ENCODE data around the gene C20orf204. TPM values are rescaled to one million over a fixed set of nuclear protein-coding genes. Genes with fewer than 3 reads are reported as not detected.
A peak's percentile ranks its signal among the peaks of the same experiment; 100 is the strongest.

C20orf204 gene
- total RNA-seq, 4 donors from 2014 or later, result 0.40 to 1.6 (median 0.58) TPM; not detected in 1

- no peaks in the 10 kb centered on the region for H3K9me3 ChIP-seq
- peak overlapping the region in 1 of 2 donors; percentile 78 for H3K4me3 ChIP-seq
- peak overlapping the region in 1 of 4 donors; percentile 21 for H3K27ac ChIP-seq
- no peaks in the 10 kb centered on the region for H3K27me3 ChIP-seq
- WGBS, 2 donors (ENCODE audit: low coverage in 1 of 2), result 80% methylated on average over 1 of the region's 7 CpGs; no CpG with 5 or more reads in 1 of the 2 donors
- peaks cover 0 to 33% (median 16%) of the 10 kb centered on the region in 3 donors for H3K4me1 ChIP-seq
- no peak for ATAC-seq
- peaks cover 0 to 31% of the 10 kb centered on the region in 2 donors for H3K36me3 ChIP-seq
- TF ChIP-seq POLR2AphosphoS5 (IDR thresholded peaks at IDR 0.05), result no peak
- TF ChIP-seq EP300 (IDR thresholded peaks at IDR 0.05), result no peak
- no peak for TF ChIP-seq POLR2A (IDR thresholded peaks at IDR 0.05)
- no peak for TF ChIP-seq CTCF (IDR thresholded peaks at IDR 0.05)
Observed at GRCh38 chr20:64077541-64077875, 41.5 kb downstream of the C20orf204 start.

GRCh38 chr20:64077876-64078551 is 42.0 kb downstream of the C20orf204 start:
- no peak for ATAC-seq
- peaks cover 0 to 38% (median 18%) of the 10 kb centered on the region in 3 donors for H3K4me1 ChIP-seq
- 60 to 66% methylated on average over 4 to 5 of the region's 15 CpGs for WGBS, 2 donors (ENCODE audit: low coverage in 1 of 2)
- TF ChIP-seq POLR2AphosphoS5 (IDR thresholded peaks at IDR 0.05) (no peak), CTCF (IDR thresholded peaks at IDR 0.05) (no peak), POLR2A (IDR thresholded peaks at IDR 0.05) (no peak), EP300 (IDR thresholded peaks at IDR 0.05) (no peak)
- peaks cover 4% of the 10 kb centered on the region for H3K27me3 ChIP-seq
- peak overlapping the region in 1 of 2 donors; percentile 78 for H3K4me3 ChIP-seq
- peaks cover 0 to 26% of the 10 kb centered on the region in 2 donors for H3K36me3 ChIP-seq
- peak overlapping the region in 1 of 4 donors; percentile 83 for H3K27ac ChIP-seq
- no peaks in the 10 kb centered on the region for H3K9me3 ChIP-seq

- Histone ChIP-seq H3K27ac (peak overlapping the region in 3 of 4 donors; percentile 77 to 83 (median 82)), H3K4me1 (peaks cover 0 to 47% (median 23%) of the 10 kb centered on the region in 3 donors), H3K36me3 (peaks cover 0 to 17% of the 10 kb centered on the region in 2 donors), H3K9me3 (no peaks in the 10 kb centered on the region), H3K27me3 (peaks cover 13% of the 10 kb centered on the region), H3K4me3 (peak overlapping the region; percentile 34 to 78)
- WGBS, 2 donors (ENCODE audit: low coverage in 1 of 2), result 12 to 20% methylated on average over 2 to 3 of the region's 4 CpGs
- ATAC-seq, result no peak
- TF ChIP-seq POLR2A (IDR thresholded peaks at IDR 0.05) (no peak), POLR2AphosphoS5 (IDR thresholded peaks at IDR 0.05) (no peak), CTCF (IDR thresholded peaks at IDR 0.05) (no peak), EP300 (IDR thresholded peaks at IDR 0.05) (no peak)
Observed at GRCh38 chr20:64078934-64079272, 42.9 kb downstream of the C20orf204 start.

- H3K27ac ChIP-seq, result peak within 1 kb of the TSS in 3 of 4 donors; percentile 77 to 83 (median 82)
- no CpG with 5 or more reads among the region's 73 CpGs for WGBS, 2 donors (ENCODE audit: low coverage in 1 of 2)
- peaks cover 0 to 52% (median 25%) of the 10 kb centered on the region in 3 donors for H3K4me1 ChIP-seq
- H3K9me3 ChIP-seq, result no peaks in the 10 kb centered on the region
- TF ChIP-seq EP300 (IDR thresholded peaks at IDR 0.05) (no peak), POLR2AphosphoS5 (IDR thresholded peaks at IDR 0.05) (no peak), CTCF (IDR thresholded peaks at IDR 0.05) (no peak), POLR2A (IDR thresholded peaks at IDR 0.05) (peak in 1 of 2 donors; percentile 40)
- ATAC-seq, result peak; percentile 77
- peak within 1 kb of the TSS; percentile 34 to 78 for H3K4me3 ChIP-seq
- H3K36me3 ChIP-seq, result peaks cover 0 to 11% of the 10 kb centered on the region in 2 donors
- H3K27me3 ChIP-seq, result peaks cover 18% of the 10 kb centered on the region
Observed at GRCh38 chr20:64079273-64080012, 43.5 kb downstream of the C20orf204 start, which contains the start of gene RGS19. Gene RGS19, minus strand, starts transcription at chr20:64079518. Its CDS starts 2,632 bp downstream, at chr20:64076886.
